ENCODE measurements around the gene SKAP1. TPM values are rescaled to one million over a fixed set of nuclear protein-coding genes. Genes with fewer than 3 reads are reported as not detected.

The SKAP1 gene
- total RNA-seq, 1 donor from 2014 or later: not detected

DNA sequence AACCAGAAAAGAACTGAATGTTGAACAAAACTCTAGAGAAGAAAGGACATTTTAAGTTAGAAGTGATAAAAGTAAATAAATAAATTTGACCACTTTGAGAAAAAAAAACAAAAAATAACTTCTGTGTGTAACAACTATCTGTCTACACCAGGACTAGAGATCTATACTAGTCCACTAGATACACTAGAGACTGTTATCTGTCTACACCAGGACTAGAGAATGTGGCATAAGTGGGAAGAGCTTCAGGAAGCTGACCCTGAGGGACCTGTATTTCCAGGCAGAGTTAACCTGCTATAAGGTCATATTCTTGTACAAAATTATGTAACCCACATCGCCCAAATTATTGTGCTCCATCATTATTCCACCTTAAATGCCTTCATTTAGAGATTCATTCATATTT lies 160.8 kb downstream of the SKAP1 start:
- H3K27me3 Mint-ChIP-seq (ENCODE audit: insufficient read depth, low read depth): peaks cover 2% of the 10 kb centered on the region

DNA sequence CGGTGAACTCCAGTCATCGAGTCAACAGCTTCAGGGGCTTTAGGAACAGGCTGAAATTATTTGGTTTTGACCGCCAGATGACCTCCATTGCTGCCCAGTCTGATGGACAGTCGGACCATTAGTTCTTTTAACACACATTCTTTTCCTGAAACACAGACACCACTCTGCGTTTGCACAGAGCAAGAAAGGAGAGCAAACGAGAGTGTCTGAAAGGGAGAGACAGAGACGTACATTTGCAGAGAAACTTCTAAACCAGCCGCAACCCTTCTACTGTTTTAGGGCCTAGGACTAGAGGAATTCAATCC lies 166.3 kb downstream of the SKAP1 start:
- H3K9me3 Mint-ChIP-seq: no peaks in the 10 kb centered on the region
- Histone ChIP-seq H2AFZ (replicated peaks) (no peak overlapping the region), H3K4me3 (no peak overlapping the region), H3F3A (ENCODE audit: low read depth) (no peaks in the 10 kb centered on the region), H4K20me1 (ENCODE audit: low read depth) (no peaks in the 10 kb centered on the region), H3K36me3 (no peaks in the 10 kb centered on the region), H3K27me3 (no peaks in the 10 kb centered on the region), H3K4me2 (no peak overlapping the region), H3K9ac (no peak overlapping the region), H3K4me1 (no peaks in the 10 kb centered on the region), H3K27ac (no peak overlapping the region), H3K79me2 (ENCODE audit: low read depth) (no peaks in the 10 kb centered on the region), H3K9me3 (ENCODE audit: low read depth) (no peaks in the 10 kb centered on the region)
- no peaks in the 10 kb centered on the region for H3K36me3 Mint-ChIP-seq
- H3K4me1 Mint-ChIP-seq: peaks cover 21% of the 10 kb centered on the region
- H3K4me3 Mint-ChIP-seq: no peak overlapping the region
- DNase-seq (ENCODE audit: low spot score): no peak
- TF ChIP-seq EZH2 (IDR thresholded peaks at IDR 0.05): no peak
- no peak for TF ChIP-seq EZH2phosphoT487 (IDR thresholded peaks at IDR 0.05)
- TF ChIP-seq CTCF (IDR thresholded peaks at IDR 0.05): no peak
- peaks cover 2% of the 10 kb centered on the region for H3K27me3 Mint-ChIP-seq (ENCODE audit: insufficient read depth, low read depth)
- H3K27ac Mint-ChIP-seq: no peak overlapping the region

More for the DNA sequence above, 160.8 kb downstream of the SKAP1 start:
- no peak overlapping the region for H3K4me2 ChIP-seq
- Mint-ChIP-seq H3K27ac (no peak overlapping the region), H3K36me3 (no peaks in the 10 kb centered on the region), H3K4me1 (no peaks in the 10 kb centered on the region), H3K9me3 (no peaks in the 10 kb centered on the region), H3K4me3 (no peak overlapping the region)
- no peaks in the 10 kb centered on the region for H3K27me3 ChIP-seq
- TF ChIP-seq EZH2phosphoT487 (IDR thresholded peaks at IDR 0.05) (no peak), EZH2 (IDR thresholded peaks at IDR 0.05) (no peak), CTCF (IDR thresholded peaks at IDR 0.05) (no peak)
- no peaks in the 10 kb centered on the region for H3K9me3 ChIP-seq (ENCODE audit: low read depth)
- H3K4me3 ChIP-seq: no peak overlapping the region
- H3K9ac ChIP-seq: no peak overlapping the region
- H3K4me1 ChIP-seq: no peaks in the 10 kb centered on the region
- no peak overlapping the region for H2AFZ ChIP-seq (replicated peaks)
- no peaks in the 10 kb centered on the region for H3K36me3 ChIP-seq
- no peak for DNase-seq (ENCODE audit: low spot score)
- H3F3A ChIP-seq (ENCODE audit: low read depth): no peaks in the 10 kb centered on the region
- no peak overlapping the region for H3K27ac ChIP-seq
- no peaks in the 10 kb centered on the region for H3K79me2 ChIP-seq (ENCODE audit: low read depth)
- no peaks in the 10 kb centered on the region for H4K20me1 ChIP-seq (ENCODE audit: low read depth)

- peaks cover 2% of the 10 kb centered on the region for H3K27me3 Mint-ChIP-seq (ENCODE audit: insufficient read depth, low read depth)
- H3K4me3 Mint-ChIP-seq: no peak overlapping the region
- no peaks in the 10 kb centered on the region for H3K9me3 Mint-ChIP-seq
- H3K4me1 Mint-ChIP-seq: peaks cover 21% of the 10 kb centered on the region
- Histone ChIP-seq H3K36me3 (no peaks in the 10 kb centered on the region), H3K27ac (no peak overlapping the region), H4K20me1 (ENCODE audit: low read depth) (no peaks in the 10 kb centered on the region), H3F3A (ENCODE audit: low read depth) (no peaks in the 10 kb centered on the region), H2AFZ (replicated peaks) (no peak overlapping the region), H3K9me3 (ENCODE audit: low read depth) (no peaks in the 10 kb centered on the region), H3K4me3 (no peak overlapping the region), H3K27me3 (no peaks in the 10 kb centered on the region), H3K9ac (no peak overlapping the region), H3K79me2 (ENCODE audit: low read depth) (no peaks in the 10 kb centered on the region), H3K4me1 (no peaks in the 10 kb centered on the region), H3K4me2 (no peak overlapping the region)
- H3K27ac Mint-ChIP-seq: no peak overlapping the region
- no peak for DNase-seq (ENCODE audit: low spot score)
- H3K36me3 Mint-ChIP-seq: no peaks in the 10 kb centered on the region
- TF ChIP-seq EZH2phosphoT487 (IDR thresholded peaks at IDR 0.05) (no peak), CTCF (IDR thresholded peaks at IDR 0.05) (peak; percentile 42)
Measured at GRCh38 chr17:48262982-48263730, 166.9 kb downstream of the SKAP1 start.
